Stimulated activated CD8-positive, alpha-beta memory T cell treated with anti-CD3 and anti-CD28 coated beads, Interleukin-12 subunit alpha, Interleukin-12 subunit beta, amount 100 ng/mL, for 24 hours (primary cell): ENCODE results near the gene CDH12.
"Not testable (repeated sequence)": the region's sequence is repeated elsewhere in the genome, so short reads cannot be mapped to it uniquely, and the experiment has no call there.

Source experiments
- DNase-seq: peaks from one replicate; pipeline ENCODE4 v3.0.0-alpha.2; 2020; ENCODE audit errors: extremely low read depth

CDH12 gene

DNA sequence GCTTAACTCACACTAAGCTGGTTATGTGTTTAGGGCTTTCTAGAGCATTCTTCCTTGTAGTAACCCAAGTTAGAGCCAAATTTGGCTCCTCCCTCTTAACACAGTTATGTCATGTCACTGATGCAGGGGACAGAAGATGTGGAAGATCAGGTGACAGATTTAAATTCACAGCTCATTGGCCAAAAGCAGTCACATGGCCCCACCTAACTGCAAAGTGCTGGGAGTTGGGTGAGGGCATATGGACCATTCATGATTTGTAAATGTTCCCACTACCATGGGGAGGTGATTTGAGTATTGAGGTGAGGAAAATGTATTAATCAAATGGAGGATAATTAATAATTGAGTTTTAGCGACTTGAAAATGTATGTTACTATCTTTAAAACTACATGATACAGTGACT is 829.4 kb downstream of the CDH12 start:
- no peak for DNase-seq

DNA sequence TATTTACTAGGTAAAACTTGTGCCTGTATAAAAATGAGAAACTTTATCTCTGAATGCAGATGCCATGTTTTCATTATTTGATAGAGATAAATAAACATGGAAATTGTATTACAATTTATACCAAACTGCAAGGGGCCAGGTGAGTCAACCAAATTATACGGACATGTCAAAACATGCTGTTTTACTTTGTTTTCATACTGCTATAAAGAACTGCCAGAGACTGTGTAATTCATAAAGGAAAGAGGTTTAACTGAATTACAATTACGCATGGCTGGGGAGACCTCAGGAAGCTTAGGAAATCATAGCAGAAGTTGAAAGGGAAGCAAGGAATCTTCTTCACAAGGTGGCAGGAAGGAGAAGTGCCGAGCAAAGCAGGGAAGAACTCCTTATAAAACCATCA is 840.3 kb downstream of the CDH12 start:
- not testable (repeated sequence) for DNase-seq

- not testable (repeated sequence) for DNase-seq
Observed at GRCh38 chr5:22010808-22011207, 842.3 kb downstream of the CDH12 start.

DNA sequence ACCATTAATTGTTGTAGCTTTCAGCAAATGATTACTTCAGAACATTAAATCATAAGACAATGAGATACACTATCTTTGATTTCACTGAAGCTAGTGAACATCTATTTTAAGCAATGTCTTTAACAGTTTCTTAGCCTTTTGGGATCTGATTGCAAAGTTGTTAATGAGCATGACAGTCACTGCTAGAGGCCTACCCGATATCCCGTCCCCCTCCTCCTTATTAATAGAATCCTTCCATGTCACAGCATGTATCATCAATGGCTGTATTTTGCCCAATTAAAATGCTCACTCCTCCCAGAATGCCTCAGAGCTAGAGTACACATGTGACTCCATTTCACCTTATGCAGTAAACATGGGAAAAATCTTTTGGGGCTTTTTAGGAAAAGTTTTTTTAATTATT is 852.0 kb downstream of the CDH12 start:
- not testable (repeated sequence) for DNase-seq

DNA sequence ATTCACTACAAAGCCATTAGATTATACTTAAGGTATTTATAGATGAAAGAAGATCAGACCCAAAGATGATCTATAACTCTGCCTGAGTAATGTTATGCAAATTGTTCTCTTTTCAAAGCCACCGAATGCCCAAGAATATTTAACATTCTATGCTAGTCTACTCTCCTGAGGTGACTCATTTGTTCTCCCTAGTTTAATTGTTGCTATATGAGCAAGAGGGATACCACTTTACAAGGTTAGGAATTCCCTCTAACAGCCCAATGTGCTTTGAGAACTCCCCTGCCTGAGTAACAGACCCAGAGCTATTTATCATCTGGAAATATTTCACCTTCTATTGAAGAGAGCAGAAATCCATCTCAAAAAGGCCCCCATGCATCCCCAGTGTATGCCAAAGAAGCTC is 867.3 kb downstream of the CDH12 start:
- DNase-seq, result not testable (repeated sequence)

GRCh38 chr5:21951571-21951970 is 901.6 kb downstream of the CDH12 start:
- DNase-seq, result not testable (repeated sequence)

GRCh38 chr5:21931116-21931515 is 922.0 kb downstream of the CDH12 start:
- DNase-seq, result no peak

DNA sequence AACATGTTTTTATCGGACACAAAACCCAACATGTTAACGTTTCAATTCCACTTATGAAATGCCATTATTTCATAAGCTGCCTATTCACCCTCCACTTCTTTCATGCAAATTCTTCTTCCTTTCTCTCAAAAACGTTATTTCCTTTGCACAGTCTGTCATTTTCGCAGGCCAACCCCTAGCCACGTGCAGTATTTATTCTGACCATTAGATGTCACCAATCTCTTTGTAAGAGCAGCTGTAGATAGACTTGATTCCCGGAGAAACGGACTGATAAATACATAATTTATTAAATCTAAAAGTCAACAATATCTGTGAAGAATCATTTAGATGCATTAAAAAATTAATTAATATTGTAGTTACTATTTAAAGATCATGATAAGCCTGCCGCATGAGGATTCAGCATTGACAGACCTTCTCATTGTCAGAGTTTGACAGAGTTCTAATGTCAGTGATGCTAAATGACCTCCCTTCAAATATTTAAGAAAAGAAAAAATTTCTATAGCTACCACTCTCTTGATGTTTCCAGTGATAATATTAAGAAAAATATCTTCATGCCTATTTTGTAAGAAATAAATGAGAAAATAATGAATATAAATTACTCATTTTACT is 933.6 kb downstream of the CDH12 start:
- DNase-seq, result no peak

DNA sequence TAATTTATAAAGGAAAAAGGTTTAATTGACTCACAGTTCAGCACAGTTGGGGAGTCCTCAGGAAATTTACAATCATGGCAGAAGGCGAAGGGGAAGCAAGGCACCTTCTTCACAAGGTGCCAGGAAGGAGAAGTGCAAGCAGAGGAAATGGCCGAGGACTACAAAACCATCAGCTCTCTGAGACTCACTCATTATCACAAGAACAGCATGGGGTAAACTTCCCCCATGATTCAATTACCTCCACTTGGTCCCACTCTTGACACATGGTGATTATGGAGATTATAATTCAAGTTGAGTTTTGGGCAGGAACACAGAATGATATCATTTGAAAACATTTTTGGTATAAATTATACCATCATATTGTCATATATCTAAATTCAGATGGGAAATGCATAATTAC is 934.7 kb downstream of the CDH12 start:
- no peak for DNase-seq

- DNase-seq, result no peak
Observed at GRCh38 chr5:21910731-21911130, 942.4 kb downstream of the CDH12 start.

- no peak for DNase-seq
Observed at GRCh38 chr5:21895766-21896350, 957.3 kb downstream of the CDH12 start.

- no peak for DNase-seq
Observed at GRCh38 chr5:21893161-21893560, 960.0 kb downstream of the CDH12 start.

GRCh38 chr5:21889581-21889980 is 963.6 kb downstream of the CDH12 start:
- no peak for DNase-seq

DNA sequence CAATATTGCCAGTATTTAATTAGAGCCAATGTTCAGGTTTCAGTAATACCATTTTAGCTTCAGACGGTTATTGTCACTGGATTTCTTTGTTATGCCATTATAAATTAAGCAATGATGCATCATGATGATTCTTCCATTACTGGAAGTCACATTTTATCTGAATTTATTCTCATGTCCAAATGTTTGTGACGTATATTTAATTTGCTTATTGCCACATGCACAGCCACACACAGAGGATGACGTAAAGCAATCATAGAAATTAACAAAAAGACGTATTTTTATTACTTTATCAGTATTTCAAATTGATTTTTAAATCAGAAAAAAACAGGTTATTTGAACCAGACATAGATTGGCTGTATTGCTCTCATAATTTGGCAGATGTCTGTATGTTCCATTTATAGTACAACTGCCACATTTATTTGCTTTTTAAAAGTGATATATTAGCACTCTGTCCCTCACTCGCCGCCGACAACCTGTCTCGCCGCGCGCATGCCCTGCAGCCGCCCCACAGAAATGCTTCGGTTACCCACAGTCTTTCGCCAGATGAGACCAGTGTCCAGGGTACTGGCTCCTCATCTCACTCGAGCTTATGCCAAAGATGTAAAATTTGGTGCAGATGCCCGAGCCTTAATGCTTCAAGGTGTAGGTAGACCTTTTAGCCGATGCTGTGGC is 970.9 kb downstream of the CDH12 start:
- no peak for DNase-seq

DNA sequence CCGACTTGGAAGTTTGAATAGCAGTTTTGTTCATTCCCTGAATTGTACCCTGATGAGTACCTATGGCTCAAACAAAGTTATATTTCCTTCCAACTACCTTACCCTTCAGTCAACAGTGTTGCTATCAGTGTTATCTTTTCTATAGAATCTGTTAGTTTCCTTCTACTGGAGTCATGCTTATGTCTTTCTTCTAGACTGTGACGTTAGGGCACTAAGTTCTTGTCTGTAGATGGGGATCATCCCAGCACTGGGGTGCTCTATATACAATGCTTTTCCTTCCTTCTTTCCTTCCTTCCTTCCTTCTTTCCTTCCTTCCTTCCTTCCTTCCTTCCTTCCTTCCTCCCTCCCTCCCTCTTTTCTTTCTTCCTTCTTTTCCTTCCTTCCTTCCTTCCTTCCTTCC is 973.0 kb downstream of the CDH12 start:
- no peak for DNase-seq

DNA sequence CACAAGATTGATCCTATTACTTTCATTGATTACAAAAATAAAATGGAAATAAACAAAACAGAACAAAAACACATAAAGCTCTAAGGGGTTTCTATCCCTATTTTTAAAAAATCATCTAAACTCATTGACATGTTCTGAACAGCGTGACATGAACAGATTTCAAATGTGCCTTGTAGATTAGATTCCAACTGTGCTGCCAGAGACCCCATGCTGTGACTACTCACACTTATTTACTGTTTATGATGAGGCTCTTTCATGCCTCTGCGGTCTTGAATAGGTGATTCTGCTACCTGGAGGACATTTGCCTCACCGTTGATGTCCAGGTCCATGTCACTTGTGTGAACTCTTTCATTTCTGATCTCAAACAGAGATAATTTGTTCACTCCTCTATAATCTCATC is 990.2 kb downstream of the CDH12 start:
- no peak for DNase-seq

GRCh38 chr5:21858441-21858840 is 994.7 kb downstream of the CDH12 start:
- DNase-seq, result no peak

GRCh38 chr5:21856987-21857386 is 996.2 kb downstream of the CDH12 start:
- no peak for DNase-seq

DNA sequence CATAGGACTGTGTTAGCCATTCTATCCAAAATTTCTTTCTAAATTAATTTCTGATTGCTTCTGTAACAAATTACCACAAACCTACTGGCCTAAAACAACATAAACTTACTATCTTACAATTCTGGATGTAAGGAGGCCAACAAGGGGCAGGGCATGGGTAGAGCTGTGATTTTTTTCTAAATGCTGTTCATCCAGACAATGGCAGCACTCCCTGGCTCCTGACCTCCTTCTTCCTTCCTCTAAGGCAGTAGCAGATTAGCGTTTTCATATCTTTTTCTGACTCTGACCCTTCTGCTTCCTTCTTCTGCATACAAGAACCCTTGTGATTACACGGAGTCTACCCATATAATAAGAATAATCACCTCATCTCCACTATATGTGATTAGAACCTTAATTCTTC is 1005.8 kb downstream of the CDH12 start:
- no peak for DNase-seq

- no peak for DNase-seq
Observed at GRCh38 chr5:21844960-21845359, 1008.2 kb downstream of the CDH12 start.

DNA sequence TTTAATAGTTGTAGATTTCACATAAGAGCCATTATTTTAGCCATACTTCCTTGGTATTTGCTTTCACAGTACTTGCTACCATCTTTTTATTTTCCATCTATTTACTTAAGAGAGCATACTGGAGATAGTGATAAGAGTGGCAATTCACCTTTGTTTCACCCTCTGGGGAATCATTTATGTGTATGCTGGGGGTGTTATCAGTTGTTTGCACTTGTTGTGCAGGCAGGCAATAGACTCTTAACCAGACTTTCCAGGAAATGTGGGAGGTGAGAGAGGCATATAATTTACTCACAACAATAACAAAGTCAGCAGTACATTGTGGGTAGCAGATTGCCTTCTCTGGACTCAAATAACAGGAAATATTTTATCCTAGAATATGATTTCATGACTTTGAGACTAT is 1018.3 kb downstream of the CDH12 start:
- DNase-seq, result no peak

GRCh38 chr5:21831145-21831787 is 1021.9 kb downstream of the CDH12 start:
- no peak for DNase-seq

DNA sequence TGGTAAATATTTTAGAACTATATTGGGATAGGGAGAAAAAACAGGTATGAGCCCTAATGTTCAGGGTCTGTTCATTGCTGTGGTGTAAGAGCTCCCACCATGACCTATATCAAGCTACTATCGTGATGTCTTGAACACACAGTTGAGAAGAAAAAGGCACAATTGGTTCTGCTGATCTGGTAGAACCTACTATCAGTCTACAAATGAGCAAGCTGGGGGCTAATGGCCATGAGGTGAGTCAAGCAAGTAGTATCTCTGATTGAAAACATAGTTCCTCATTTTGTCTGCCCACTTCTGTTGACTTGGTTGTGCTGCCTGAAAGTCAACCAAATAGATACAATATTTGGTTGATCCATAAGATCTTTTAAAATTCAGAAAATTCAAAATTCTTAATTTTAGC is 1026.3 kb downstream of the CDH12 start:
- DNase-seq, result no peak
